GM12878 (cell line): ENCODE results near the gene CDH4.

Source experiments
- CBFB ChIP-seq: IDR thresholded peaks from 2 replicates; pipeline ENCODE4 v1.6.1; 2016; ENCODE audit warnings: antibody characterized with exemption, low read depth
- CBX3 ChIP-seq: fragments of 200-600 bp; sonication (generic); IDR thresholded peaks from 2 replicates; pipeline ENCODE4 v1.6.1; 2016; ENCODE audit warnings: low read depth, borderline replicate concordance
- CTCF ChIP-seq, 3 experiments: IDR thresholded peaks in 2 of 3; conservative IDR thresholded peaks in 1 of 3; 2 replicates each; pipeline ENCODE4 v1.5.1; 2011; ENCODE audit warnings: low read depth in 3 of 3, low read length in 3 of 3, mild to moderate bottlenecking in 3 of 3, control low read depth in 2 of 3, moderate library complexity in 2 of 3, inconsistent platforms in 1 of 3, mixed read lengths in 1 of 3; ENCODE audit not compliant: control insufficient read depth in 2 of 3, insufficient read depth in 1 of 3; ENCODE audit errors: extremely low read depth in 1 of 3
- EGR1 ChIP-seq, 2 experiments: IDR thresholded peaks; 1 replicate in 1 of 2; 2 replicates in 1 of 2; pipeline ENCODE4 v1.6.1; 2011 to 2012; ENCODE audit warnings: low read depth in 2 of 2, low read length in 2 of 2, borderline replicate concordance in 1 of 2, mild to moderate bottlenecking in 1 of 2, moderate library complexity in 1 of 2
- HDGF ChIP-seq: fragments of 450-650 bp; IDR thresholded peaks from 2 replicates; pipeline ENCODE4 v1.6.1; 2016; ENCODE audit warnings: antibody characterized with exemption
- MAX ChIP-seq: IDR thresholded peaks from 2 replicates; pipeline ENCODE4 v1.6.1; 2012; ENCODE audit warnings: low read depth, low read length, improper control_type of control experiment
- RB1 ChIP-seq: fragments of 450-650 bp; formaldehyde crosslinking; IDR thresholded peaks from 2 replicates; pipeline ENCODE4 v1.6.1; 2017; ENCODE audit warnings: mild to moderate bottlenecking, borderline replicate concordance
- TCF3 ChIP-seq: IDR thresholded peaks from 2 replicates; pipeline ENCODE4 v1.6.1; 2012; ENCODE audit warnings: low read depth, mild to moderate bottlenecking, low read length, borderline replicate concordance; ENCODE audit not compliant: insufficient read depth
- WRNIP1 ChIP-seq: IDR thresholded peaks from 2 replicates; pipeline ENCODE4 v1.6.1; 2011; ENCODE audit warnings: low read depth, low read length, improper control_type of control experiment, borderline replicate concordance

GRCh38 chr20:61814726-61815125 lies 562.7 kb downstream of the CDH4 start:
- TF ChIP-seq WRNIP1 (no peak), CBX3 (no peak), MAX (no peak), RB1 (no peak), CTCF (IDR thresholded peaks at IDR 0.05 in 2 of 3, conservative IDR thresholded peaks at IDR 0.05 in 1 of 3; ENCODE audit: control insufficient read depth in 2 of 3, extremely low read depth in 1 of 3, insufficient read depth in 1 of 3, low read depth in 3 of 3, low read length in 3 of 3) (no peak), CBFB (no peak), TCF3 (no peak), EGR1 (IDR thresholded peaks at IDR 0.05; ENCODE audit: borderline replicate concordance in 1 of 2, low read depth in 2 of 2, low read length in 2 of 2) (no peak), HDGF (no peak)
